ENCODE measurements around the gene MCF2L. TPM values are rescaled to one million over a fixed set of nuclear protein-coding genes. Genes with fewer than 3 reads are reported as not detected.

The MCF2L gene
- total RNA-seq, 4 donors from 2014 or later = 46.5 to 89.7 (median 55.0) TPM

DNA sequence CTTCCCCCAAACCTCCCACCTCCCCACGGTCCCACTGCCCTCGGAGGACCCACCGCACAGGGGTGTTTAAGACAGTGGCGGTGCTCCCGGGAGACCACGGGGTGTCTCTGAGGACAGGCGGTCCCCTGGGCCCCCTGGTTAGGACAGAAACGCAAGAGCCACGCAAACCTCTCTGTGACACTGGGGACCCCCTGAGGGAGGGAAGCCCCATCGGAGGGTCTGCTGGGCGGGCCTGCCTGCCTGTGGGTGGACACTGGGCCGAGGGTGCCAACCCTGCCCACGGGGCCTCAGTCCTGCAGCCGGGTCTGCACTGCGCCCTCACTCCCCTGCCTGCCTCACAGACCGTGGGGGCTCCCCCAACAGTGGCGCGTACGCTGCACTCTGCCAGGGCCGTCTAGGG, 17.5 kb downstream of the MCF2L start:
- H3K4me3 ChIP-seq (ENCODE audit: low read depth, poor library complexity, severe bottlenecking) = no peak overlapping the region
- TF ChIP-seq, protein P1, sequence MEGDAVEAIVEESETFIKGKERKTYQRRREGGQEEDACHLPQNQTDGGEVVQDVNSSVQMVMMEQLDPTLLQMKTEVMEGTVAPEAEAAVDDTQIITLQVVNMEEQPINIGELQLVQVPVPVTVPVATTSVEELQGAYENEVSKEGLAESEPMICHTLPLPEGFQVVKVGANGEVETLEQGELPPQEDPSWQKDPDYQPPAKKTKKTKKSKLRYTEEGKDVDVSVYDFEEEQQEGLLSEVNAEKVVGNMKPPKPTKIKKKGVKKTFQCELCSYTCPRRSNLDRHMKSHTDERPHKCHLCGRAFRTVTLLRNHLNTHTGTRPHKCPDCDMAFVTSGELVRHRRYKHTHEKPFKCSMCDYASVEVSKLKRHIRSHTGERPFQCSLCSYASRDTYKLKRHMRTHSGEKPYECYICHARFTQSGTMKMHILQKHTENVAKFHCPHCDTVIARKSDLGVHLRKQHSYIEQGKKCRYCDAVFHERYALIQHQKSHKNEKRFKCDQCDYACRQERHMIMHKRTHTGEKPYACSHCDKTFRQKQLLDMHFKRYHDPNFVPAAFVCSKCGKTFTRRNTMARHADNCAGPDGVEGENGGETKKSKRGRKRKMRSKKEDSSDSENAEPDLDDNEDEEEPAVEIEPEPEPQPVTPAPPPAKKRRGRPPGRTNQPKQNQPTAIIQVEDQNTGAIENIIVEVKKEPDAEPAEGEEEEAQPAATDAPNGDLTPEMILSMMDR (IDR thresholded peaks at IDR 0.05) = no peak
- TF ChIP-seq POLR2A (IDR thresholded peaks at IDR 0.05) = no peak
- intact Hi-C loops (cut with DNase I; ENCODE audit: low total_unique reads) = no loop called here
- DNase-seq (ENCODE audit: low spot score in 2 of 2) = no peak
- WGBS, 2 donors = 89 to 92% methylated on average over 8 to 19 of the region's 20 CpGs

DNA sequence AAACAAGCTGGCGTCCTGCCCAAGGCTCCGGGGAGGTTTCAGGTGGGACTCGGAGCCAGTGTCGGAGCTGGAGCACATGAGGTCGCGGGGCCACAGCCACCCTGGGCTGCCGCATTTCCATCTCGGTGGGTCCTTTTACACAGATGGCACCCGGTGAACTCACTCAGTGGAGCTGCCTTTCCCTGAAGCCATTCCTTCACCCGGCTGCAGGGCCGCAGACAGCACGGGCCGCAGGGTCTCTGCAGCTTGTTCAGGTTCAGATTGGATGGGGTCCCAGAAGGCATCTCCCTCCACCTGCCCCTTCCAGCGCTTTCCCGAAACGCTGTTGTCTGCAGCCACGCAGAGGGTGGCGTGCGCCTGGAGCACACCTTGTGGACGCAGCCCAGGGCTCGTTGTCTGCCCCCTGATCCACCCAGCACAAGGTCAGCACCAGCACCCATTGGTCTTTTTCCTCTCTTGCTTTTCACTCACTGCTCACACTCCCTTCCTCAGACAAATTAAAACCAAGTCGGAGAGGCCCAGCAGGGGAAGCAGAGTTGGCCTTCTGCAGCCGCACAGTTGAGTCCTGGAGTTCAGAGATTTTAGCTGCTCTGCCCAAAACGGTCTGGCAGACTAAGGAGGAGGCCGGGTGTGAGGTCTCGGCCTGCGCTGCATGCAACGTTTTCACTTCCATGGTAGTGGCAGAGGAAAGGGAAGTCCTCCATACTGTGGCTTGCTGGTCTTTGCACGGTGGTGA, 18.1 kb downstream of the MCF2L start:
- intact Hi-C loops (cut with DNase I; ENCODE audit: low total_unique reads) = no loop called here
- 73 to 76% methylated on average over 28 of the region's 29 CpGs for WGBS, 2 donors
- DNase-seq (ENCODE audit: low spot score in 2 of 2) = no peak
- TF ChIP-seq, protein P1 (IDR thresholded peaks at IDR 0.05) = no peak
- TF ChIP-seq POLR2A (IDR thresholded peaks at IDR 0.05) = no peak
- no peak overlapping the region for H3K4me3 ChIP-seq (ENCODE audit: low read depth, poor library complexity, severe bottlenecking)

DNA sequence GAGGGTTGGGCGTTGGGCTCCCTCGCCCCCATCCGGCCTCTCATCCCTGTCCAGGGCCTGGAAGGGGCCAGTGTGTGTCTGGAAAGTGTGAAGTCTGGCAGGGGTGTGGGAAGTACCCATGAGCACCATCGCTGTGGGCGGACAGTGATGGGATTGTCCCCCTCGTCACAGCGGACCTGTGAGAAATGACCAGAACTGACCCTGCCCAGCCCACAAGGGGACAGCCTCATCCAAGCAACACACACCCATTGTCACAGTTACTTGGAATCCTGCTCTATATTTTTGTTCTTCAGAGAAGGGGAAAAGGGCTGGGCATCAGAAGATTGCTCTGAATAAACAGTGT, 18.6 kb downstream of the MCF2L start:
- DNase-seq (ENCODE audit: low spot score in 2 of 2) = no peak
- 68 to 84% methylated on average over 7 of the region's 7 CpGs for WGBS, 2 donors
- TF ChIP-seq POLR2A (IDR thresholded peaks at IDR 0.05) = no peak
- TF ChIP-seq, protein P1 (IDR thresholded peaks at IDR 0.05) = no peak
- intact Hi-C loops (cut with DNase I; ENCODE audit: low total_unique reads) = no loop called here
- no peak overlapping the region for H3K4me3 ChIP-seq (ENCODE audit: low read depth, poor library complexity, severe bottlenecking)

DNA sequence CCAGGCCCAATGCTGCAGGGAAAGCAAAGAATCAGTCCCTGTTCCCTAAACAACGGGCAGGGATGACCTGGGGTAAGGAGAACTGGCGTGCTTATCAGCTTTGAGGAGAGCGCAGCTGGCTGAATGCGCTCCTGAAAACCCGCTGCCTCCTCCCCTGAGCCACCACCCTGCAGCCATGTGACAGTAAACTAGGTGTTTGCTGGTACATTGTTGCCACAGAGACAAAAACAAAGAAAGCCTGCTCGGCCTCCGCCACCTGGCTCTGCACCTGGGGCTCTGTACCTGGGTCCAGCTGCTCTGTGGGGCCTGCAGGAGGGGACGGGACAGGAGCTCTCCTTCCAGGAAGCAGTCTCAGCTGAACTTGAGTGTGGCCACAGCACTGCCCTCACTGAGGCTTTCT, 21.8 kb downstream of the MCF2L start:
- DNase-seq (ENCODE audit: low spot score in 2 of 2) = no peak
- 43 to 48% methylated on average over 8 of the region's 8 CpGs for WGBS, 2 donors
- TF ChIP-seq, protein P1 (IDR thresholded peaks at IDR 0.05) = no peak
- no peak for TF ChIP-seq POLR2A (IDR thresholded peaks at IDR 0.05)
- intact Hi-C loops (cut with DNase I; ENCODE audit: low total_unique reads) = no loop called here
- no peak overlapping the region for H3K4me3 ChIP-seq (ENCODE audit: low read depth, poor library complexity, severe bottlenecking)

DNA sequence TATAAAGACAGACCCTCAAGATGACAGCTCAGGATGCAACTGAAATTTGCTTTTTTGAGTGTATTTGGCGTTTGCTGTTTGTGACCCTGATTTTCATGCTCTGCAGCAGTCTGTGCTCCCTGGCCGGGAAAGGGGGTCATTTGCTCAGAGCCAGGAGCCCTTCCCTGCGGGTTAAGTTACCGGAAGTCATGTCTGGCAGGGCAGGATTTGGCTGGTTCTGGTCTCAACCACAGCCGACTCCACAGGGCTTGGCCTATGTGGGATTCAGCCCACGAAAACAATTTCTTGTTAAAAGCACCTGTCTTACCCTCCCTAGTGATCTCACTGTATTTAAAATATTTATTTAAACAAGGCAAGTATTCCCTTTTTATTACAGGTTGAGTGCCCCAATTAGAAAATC, 22.6 kb downstream of the MCF2L start:
- WGBS, 2 donors = 34% methylated on average over 6 of the region's 6 CpGs
- no peak overlapping the region for H3K4me3 ChIP-seq (ENCODE audit: low read depth, poor library complexity, severe bottlenecking)
- intact Hi-C loops (cut with DNase I; ENCODE audit: low total_unique reads) = no loop called here
- DNase-seq (ENCODE audit: low spot score in 2 of 2) = no peak
- no peak for TF ChIP-seq POLR2A (IDR thresholded peaks at IDR 0.05)
- TF ChIP-seq, protein P1 (IDR thresholded peaks at IDR 0.05) = no peak
